SK-N-SH (cell line): Measurements from ENCODE around the gene HAGHL.

ENCODE experiments used
- RFX5 ChIP-seq: IDR thresholded peaks from 2 replicates; pipeline ENCODE4 v1.6.1; 2012; ENCODE audit warnings: mild to moderate bottlenecking, improper control_type of control experiment, low read length
- SMC3 ChIP-seq: IDR thresholded peaks from 2 replicates; pipeline ENCODE4 v1.6.1; 2012; ENCODE audit warnings: low read depth, low read length, improper control_type of control experiment
- TF ChIP-seq, protein P1 (sequence below): fragments of 200-600 bp; sonication (generic); IDR thresholded peaks from 2 replicates; pipeline ENCODE4 v1.6.1; 2017; ENCODE audit warnings: antibody characterized with exemption, mild to moderate bottlenecking, moderate library complexity
- TF ChIP-seq, protein P2 (sequence below): fragments of 150-350 bp; IDR thresholded peaks from 2 replicates; pipeline ENCODE4 v1.6.1; 2017; ENCODE audit warnings: antibody characterized with exemption, low read length, low read depth, borderline replicate concordance

DNA sequence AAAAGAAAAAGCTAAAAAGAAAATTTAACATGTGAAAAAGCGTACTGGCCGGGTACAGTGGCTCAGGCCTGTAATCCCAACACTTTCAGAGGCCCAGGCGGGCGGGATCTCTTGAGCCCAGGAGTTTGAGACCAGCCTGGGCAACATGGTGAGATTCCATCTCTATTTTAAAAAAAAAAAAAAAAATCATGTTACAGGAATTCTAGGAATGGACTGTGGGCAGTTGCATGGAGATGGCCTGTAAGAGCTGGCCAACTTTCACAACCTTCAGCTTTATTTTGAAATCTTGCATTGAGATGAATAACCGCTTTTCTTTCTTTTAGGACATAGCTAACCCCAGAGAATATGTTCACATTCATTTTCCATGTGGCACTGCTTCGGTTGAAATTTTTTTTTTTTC lies 22.1 kb downstream of the HAGHL start:
- TF ChIP-seq, protein P1, sequence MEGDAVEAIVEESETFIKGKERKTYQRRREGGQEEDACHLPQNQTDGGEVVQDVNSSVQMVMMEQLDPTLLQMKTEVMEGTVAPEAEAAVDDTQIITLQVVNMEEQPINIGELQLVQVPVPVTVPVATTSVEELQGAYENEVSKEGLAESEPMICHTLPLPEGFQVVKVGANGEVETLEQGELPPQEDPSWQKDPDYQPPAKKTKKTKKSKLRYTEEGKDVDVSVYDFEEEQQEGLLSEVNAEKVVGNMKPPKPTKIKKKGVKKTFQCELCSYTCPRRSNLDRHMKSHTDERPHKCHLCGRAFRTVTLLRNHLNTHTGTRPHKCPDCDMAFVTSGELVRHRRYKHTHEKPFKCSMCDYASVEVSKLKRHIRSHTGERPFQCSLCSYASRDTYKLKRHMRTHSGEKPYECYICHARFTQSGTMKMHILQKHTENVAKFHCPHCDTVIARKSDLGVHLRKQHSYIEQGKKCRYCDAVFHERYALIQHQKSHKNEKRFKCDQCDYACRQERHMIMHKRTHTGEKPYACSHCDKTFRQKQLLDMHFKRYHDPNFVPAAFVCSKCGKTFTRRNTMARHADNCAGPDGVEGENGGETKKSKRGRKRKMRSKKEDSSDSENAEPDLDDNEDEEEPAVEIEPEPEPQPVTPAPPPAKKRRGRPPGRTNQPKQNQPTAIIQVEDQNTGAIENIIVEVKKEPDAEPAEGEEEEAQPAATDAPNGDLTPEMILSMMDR, result no peak
- TF ChIP-seq SMC3 (no peak), RFX5 (no peak)
- TF ChIP-seq, protein P2, sequence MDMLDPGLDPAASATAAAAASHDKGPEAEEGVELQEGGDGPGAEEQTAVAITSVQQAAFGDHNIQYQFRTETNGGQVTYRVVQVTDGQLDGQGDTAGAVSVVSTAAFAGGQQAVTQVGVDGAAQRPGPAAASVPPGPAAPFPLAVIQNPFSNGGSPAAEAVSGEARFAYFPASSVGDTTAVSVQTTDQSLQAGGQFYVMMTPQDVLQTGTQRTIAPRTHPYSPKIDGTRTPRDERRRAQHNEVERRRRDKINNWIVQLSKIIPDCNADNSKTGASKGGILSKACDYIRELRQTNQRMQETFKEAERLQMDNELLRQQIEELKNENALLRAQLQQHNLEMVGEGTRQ, result no peak
